Measurements from ENCODE around the gene LRRC49. TPM values are rescaled to one million over a fixed set of nuclear protein-coding genes. Genes with fewer than 3 reads are reported as not detected.

The LRRC49 gene
- total RNA-seq, 1 experiment from 2014 or later, result 7.4 TPM

GRCh38 chr15:70932397-70932796 is 39.8 kb downstream of the LRRC49 start:
- CTCF ChIA-PET, result no interaction called here
- ATAC-seq, result no peak

GRCh38 chr15:70933411-70933810 is 40.8 kb downstream of the LRRC49 start:
- Histone ChIP-seq H2AFZ (ENCODE audit: low read depth, low read length, poor library complexity, severe bottlenecking) (no peak overlapping the region), H3K4me1 (ENCODE audit: control insufficient read depth in 1 of 2, insufficient read depth in 2 of 2, low read length in 2 of 2) (peaks cover 0 to 10% of the 10 kb centered on the region in 2 experiments; a peak in 2 of 4 replicates), H3K79me2 (ENCODE audit: insufficient read depth, low read length) (no peaks in the 10 kb centered on the region), H3K27me3 (ENCODE audit: insufficient read depth, low read length) (no peaks in the 10 kb centered on the region), H3K9me2 (ENCODE audit: insufficient read depth) (no peaks in the 10 kb centered on the region), H3K9me3 (ENCODE audit: control insufficient read depth in 1 of 2, insufficient read depth in 1 of 2, low read depth in 1 of 2, low read length in 2 of 2) (no peaks in the 10 kb centered on the region), H3K4me2 (ENCODE audit: low read length) (no peak overlapping the region), H3K4me3 (replicated peaks in 1 of 2; ENCODE audit: low read depth in 1 of 2, low read length in 2 of 2) (no peak overlapping the region), H3K27ac (ENCODE audit: low read depth, low read length) (no peak overlapping the region), H3K36me3 (ENCODE audit: control insufficient read depth in 1 of 2, insufficient read depth in 2 of 2, low read length in 2 of 2) (no peaks in the 10 kb centered on the region), H3K9ac (ENCODE audit: low read length) (no peak overlapping the region), H4K20me1 (ENCODE audit: insufficient read depth) (no peaks in the 10 kb centered on the region)
- ChIA-PET RAD21 (ENCODE audit: low non-redundant PET in 1 of 2, low total read pairs in 2 of 2, uncharacterized antibody in 2 of 2, unreplicated experiment in 2 of 2) (no interaction called here), POLR2A (no interaction called here), CTCF (no interaction called here)
- intact Hi-C loops (cut with micrococcal nuclease), result no loop called here
- TF ChIP-seq FOSL1 (IDR thresholded peaks at IDR 0.05; ENCODE audit: low read depth) (no peak), MAX (IDR thresholded peaks at IDR 0.05) (no peak), TCF7L2 (IDR thresholded peaks at IDR 0.05; ENCODE audit: borderline replicate concordance, extremely low read depth, insufficient read depth, insufficient read length) (no peak), ZBTB33 (IDR thresholded peaks at IDR 0.05; ENCODE audit: extremely low read depth, insufficient replicate concordance, low read length) (no peak), SIN3A (IDR thresholded peaks at IDR 0.05; ENCODE audit: low read depth) (no peak), YY1 (IDR thresholded peaks at IDR 0.05; ENCODE audit: extremely low read depth, insufficient replicate concordance, low read depth, low read length) (no peak), ZNF274 (IDR thresholded peaks at IDR 0.05; ENCODE audit: low read depth, low read length) (no peak), SP1 (IDR thresholded peaks at IDR 0.05; ENCODE audit: low read depth) (no peak), ATF3 (IDR thresholded peaks at IDR 0.05) (no peak), JUND (IDR thresholded peaks at IDR 0.05) (no peak)
- ATAC-seq, result no peak
- DNase-seq (ENCODE audit: low read depth, low spot score), result no peak
- BruUV-seq (replicated peaks), result no TSS peak

More at GRCh38 chr15:70932397-70932796, 39.8 kb downstream of the LRRC49 start:
- H3K27me3 ChIP-seq (ENCODE audit: insufficient read depth, low read length), result no peaks in the 10 kb centered on the region
- H4K20me1 ChIP-seq (ENCODE audit: insufficient read depth), result no peaks in the 10 kb centered on the region
- intact Hi-C loops (cut with micrococcal nuclease), result no loop called here
- no TSS peak for BruUV-seq (replicated peaks)
- H3K4me2 ChIP-seq (ENCODE audit: low read length), result peak overlapping the region; percentile 24; the same call in 1 of the 2 replicates
- H3K36me3 ChIP-seq (ENCODE audit: control insufficient read depth in 1 of 2, insufficient read depth in 2 of 2, low read length in 2 of 2), result no peaks in the 10 kb centered on the region
- H3K79me2 ChIP-seq (ENCODE audit: insufficient read depth, low read length), result no peaks in the 10 kb centered on the region
- no peak overlapping the region for H2AFZ ChIP-seq (ENCODE audit: low read depth, low read length, poor library complexity, severe bottlenecking)
- no peak overlapping the region for H3K9ac ChIP-seq (ENCODE audit: low read length)
- peaks cover 0 to 10% of the 10 kb centered on the region in 2 experiments; a peak in 2 of 4 replicates for H3K4me1 ChIP-seq (ENCODE audit: control insufficient read depth in 1 of 2, insufficient read depth in 2 of 2, low read length in 2 of 2)
- H3K9me3 ChIP-seq (ENCODE audit: control insufficient read depth in 1 of 2, insufficient read depth in 1 of 2, low read depth in 1 of 2, low read length in 2 of 2), result no peaks in the 10 kb centered on the region
- no peak for DNase-seq (ENCODE audit: low read depth, low spot score)
- no peak for TF ChIP-seq SP1 (IDR thresholded peaks at IDR 0.05; ENCODE audit: low read depth)
- POLR2A ChIA-PET, result no interaction called here
- RAD21 ChIA-PET (ENCODE audit: low non-redundant PET in 1 of 2, low total read pairs in 2 of 2, uncharacterized antibody in 2 of 2, unreplicated experiment in 2 of 2), result interaction anchor here in 1 of 2 experiments (0.7 kb wide), 1 partner anchor 99 kb away, joined by 5 read pairs; no protein-coding TSS in a partner anchor
- no peaks in the 10 kb centered on the region for H3K9me2 ChIP-seq (ENCODE audit: insufficient read depth)
- H3K4me3 ChIP-seq (replicated peaks in 1 of 2; ENCODE audit: low read depth in 1 of 2, low read length in 2 of 2), result no peak overlapping the region
- no peak overlapping the region for H3K27ac ChIP-seq (ENCODE audit: low read depth, low read length)
